CD4-positive, alpha-beta T cell treated with Interleukin-4 for 4 hours (primary cell): ENCODE data around the gene SLC13A3.

Experiments
- DNase-seq: peaks from one replicate; pipeline ENCODE4 v3.0.0-alpha.2; 2020

The SLC13A3 gene

GRCh38 chr20:46519471-46520068 lies 131.7 kb downstream of the SLC13A3 start:
- no peak for DNase-seq

GRCh38 chr20:46512943-46513844 lies 138.1 kb downstream of the SLC13A3 start, which contains the start of gene ZNF334:
Gene ZNF334 (minus strand): TSS chr20:46513559. CDS start chr20:46512102, 1,457 bp downstream.
- DNase-seq: no peak

- no peak for DNase-seq
Observed at GRCh38 chr20:46509523-46509922, 141.7 kb downstream of the SLC13A3 start.
